SJSA1 (cell line): ENCODE measurements around the gene SIM2. TPM values are rescaled to one million over a fixed set of nuclear protein-coding genes. Genes with fewer than 3 reads are reported as not detected.

ENCODE experiments used
- DNase-seq, 2 experiments: peaks; one replicate each; pipeline ENCODE4 v3.0.0-alpha.2; 2015 to 2020; ENCODE audit warnings: low spot score in 2 of 2, low read depth in 1 of 2
- H3K27ac ChIP-seq: fragments of 250-450 bp; sonication (Bioruptor Pico); 2 replicates; pipeline ENCODE4 v1.5.1; 2020; ENCODE audit warnings: mild to moderate bottlenecking, moderate library complexity
- H3K27me3 ChIP-seq: fragments of 250-450 bp; sonication (Bioruptor Pico); replicated peaks from 2 replicates; pipeline ENCODE4 v1.5.1; 2020; ENCODE audit warnings: mild to moderate bottlenecking, moderate library complexity
- H3K36me3 ChIP-seq: fragments of 250-450 bp; sonication (Bioruptor Pico); 2 replicates; pipeline ENCODE4 v1.5.1; 2020; ENCODE audit warnings: mild to moderate bottlenecking
- H3K4me1 ChIP-seq: fragments of 250-450 bp; sonication (Bioruptor Pico); replicated peaks from 2 replicates; pipeline ENCODE4 v1.6.1; 2021; ENCODE audit warnings: mild to moderate bottlenecking
- H3K4me3 ChIP-seq: fragments of 250-450 bp; sonication (Bioruptor Pico); 2 replicates; pipeline ENCODE4 v1.5.1; 2020; ENCODE audit warnings: mild to moderate bottlenecking
- H3K9me3 ChIP-seq: fragments of 250-450 bp; sonication (Bioruptor Pico); replicated peaks from 2 replicates; pipeline ENCODE4 v1.5.1; 2020; ENCODE audit warnings: mild to moderate bottlenecking
- total RNA-seq: library from RNA; depleted of rRNA; stranded (reverse); fragments of >200 nt; shearing (Covaris generic); gene quantifications from 2 replicates; pipeline ENCODE4 v1.2.3, GENCODE V29; 2014

SIM2 gene
- total RNA-seq, 1 experiment from 2014 or later, result 0.11 TPM

DNA sequence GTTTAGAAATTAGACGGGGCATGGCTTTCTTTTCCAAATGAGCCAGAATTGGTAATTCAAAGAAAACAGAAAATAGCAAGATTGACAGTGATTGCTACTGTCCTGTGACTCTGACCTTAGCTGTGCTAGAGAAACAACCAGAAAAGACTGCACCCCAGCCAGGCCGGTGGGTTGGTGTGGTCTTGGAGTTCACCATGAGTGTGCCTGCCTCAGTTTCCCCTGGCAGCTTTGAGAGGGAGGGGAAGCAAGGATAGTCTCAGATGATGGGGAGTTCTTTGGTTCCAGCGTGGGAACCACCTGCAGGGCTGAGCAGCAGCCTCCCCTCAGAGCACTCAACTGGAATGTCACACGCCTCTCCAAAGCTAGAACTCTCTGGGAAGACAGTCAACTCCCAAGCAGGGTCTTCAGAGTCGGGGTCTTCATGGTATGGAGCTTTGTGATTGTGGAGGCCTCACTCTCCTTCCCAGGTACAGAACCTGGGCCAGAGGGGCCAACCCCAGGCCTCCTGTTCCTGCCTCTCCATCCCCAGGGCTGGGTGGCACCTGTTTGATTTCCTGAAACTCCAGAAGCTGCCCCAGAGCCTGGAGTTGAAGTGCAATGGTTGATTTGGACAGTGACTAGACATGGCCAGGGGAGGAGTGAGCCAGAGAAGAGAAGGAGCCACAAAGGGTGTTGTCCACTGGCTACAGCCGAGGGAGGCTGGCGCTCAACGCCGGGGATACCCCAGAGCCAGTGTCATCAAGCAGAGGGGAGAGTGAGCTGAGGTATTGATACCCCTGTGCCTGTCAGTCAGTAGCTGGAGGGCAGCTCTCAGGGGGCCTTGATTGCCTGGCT, 35.7 kb downstream of the SIM2 start:
- Histone ChIP-seq H3K4me3 (no peak overlapping the region), H3K27ac (no peak overlapping the region), H3K4me1 (no peaks in the 10 kb centered on the region; the same call in 1 of the 2 replicates), H3K27me3 (peaks cover 19% of the 10 kb centered on the region), H3K9me3 (no peaks in the 10 kb centered on the region; the same call in none of the 2 replicates), H3K36me3 (no peaks in the 10 kb centered on the region)
- peak in 1 of 2 experiments; percentile 5 for DNase-seq

DNA sequence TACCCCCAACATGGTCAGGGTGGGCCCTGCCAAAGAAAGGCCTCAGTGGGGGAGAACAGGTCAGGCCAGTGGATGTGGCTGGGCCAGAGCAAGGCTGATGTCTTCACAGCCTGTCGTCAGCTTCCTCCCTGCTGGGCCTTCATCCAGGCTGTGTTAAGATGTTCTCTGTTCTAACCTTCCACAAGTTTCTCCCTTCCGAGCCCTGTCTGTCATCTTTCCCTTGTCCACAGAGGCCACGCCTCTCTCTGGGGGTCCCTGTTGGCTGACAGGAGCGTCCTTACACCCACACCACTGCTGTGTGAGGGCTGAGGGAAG, 36.2 kb downstream of the SIM2 start:
- H3K4me3 ChIP-seq, result no peak overlapping the region
- H3K27me3 ChIP-seq, result peaks cover 13% of the 10 kb centered on the region
- H3K4me1 ChIP-seq, result no peaks in the 10 kb centered on the region; the same call in 1 of the 2 replicates
- no peak for DNase-seq
- H3K9me3 ChIP-seq, result no peaks in the 10 kb centered on the region; the same call in none of the 2 replicates
- no peak overlapping the region for H3K27ac ChIP-seq
- no peaks in the 10 kb centered on the region for H3K36me3 ChIP-seq

DNA sequence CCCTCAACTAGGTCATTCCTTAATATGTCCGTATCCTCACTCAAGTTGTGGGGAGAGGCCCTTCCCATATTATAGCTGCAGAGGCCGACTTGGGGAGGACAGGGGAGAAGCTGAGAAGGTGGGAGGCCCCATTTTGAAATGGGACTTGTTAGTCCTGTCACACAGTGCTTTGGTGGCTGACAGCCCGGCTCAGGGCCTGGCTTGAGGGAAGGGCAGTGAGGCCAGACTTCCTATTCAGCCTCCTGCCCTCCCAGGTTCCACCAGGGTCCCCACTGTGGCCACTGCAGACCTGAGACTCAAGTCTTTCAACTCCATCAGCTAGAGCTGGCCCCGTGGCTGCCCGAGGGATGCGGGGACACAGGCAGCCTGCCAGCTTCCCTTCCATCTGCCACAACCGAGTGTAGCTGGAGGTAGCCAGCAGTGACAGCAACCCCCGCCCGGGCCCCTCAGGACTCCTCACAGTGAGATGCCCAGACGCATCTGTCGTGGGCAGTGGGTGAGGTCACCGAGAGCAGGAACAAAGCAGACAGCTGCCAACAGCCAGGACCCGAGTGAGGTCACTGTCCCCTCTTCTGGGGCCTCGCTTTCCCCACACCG, 36.9 kb downstream of the SIM2 start:
- Histone ChIP-seq H3K4me1 (no peaks in the 10 kb centered on the region; the same call in 1 of the 2 replicates), H3K27me3 (peaks cover 7% of the 10 kb centered on the region), H3K27ac (no peak overlapping the region), H3K36me3 (no peaks in the 10 kb centered on the region), H3K4me3 (no peak overlapping the region), H3K9me3 (no peaks in the 10 kb centered on the region; the same call in none of the 2 replicates)
- DNase-seq, result no peak

DNA sequence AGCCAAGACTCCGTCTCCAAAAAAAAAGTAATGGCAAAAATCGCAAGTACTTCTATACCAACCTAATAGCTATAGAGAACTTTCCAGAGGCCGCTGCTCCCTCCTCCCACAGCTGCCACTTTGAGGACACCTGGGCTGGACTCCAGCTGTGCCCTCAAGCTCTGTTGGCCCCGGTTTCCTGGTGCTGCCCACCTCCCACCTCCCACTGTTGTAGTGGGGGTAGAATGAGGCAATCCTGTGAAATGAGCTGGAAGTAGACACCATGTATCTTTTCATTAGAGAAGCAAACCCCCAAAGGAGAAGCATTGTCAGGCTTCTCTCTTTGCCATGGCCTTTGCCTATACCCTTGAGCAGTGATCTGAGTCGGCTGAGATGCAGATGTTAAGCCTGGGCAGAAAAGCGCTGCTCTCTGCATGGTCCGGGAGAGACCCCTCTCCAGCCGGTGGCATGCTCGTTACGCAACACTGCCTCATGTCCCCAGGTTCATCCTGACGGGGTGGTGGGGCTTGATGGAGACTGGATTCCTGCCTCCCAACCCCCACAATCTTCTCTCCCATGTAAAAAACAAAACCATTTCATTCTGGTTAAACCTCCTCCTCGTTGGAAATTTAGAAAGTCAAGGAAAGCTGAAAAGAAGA, 39.7 kb downstream of the SIM2 start:
- Histone ChIP-seq H3K4me3 (no peak overlapping the region), H3K9me3 (no peaks in the 10 kb centered on the region; the same call in 1 of the 2 replicates), H3K27me3 (no peaks in the 10 kb centered on the region), H3K36me3 (no peaks in the 10 kb centered on the region), H3K27ac (no peak overlapping the region), H3K4me1 (no peaks in the 10 kb centered on the region)
- DNase-seq, result no peak

DNA sequence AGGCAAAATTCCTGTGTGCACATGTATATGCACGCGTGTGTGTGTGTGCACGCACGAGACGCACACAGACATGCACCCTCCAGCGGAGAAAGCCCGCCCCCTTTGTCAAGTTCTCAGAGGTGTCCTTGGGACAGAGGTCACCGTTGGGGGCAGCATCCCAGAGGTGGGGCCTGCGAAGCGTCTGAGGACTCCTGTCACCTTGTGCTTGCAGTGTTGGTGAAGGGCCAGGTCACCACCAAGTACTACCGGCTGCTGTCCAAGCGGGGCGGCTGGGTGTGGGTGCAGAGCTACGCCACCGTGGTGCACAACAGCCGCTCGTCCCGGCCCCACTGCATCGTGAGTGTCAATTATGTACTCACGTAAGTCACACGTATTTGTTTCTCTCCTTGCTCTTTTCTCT, 42.6 kb downstream of the SIM2 start:
- Histone ChIP-seq H3K27ac (no peak overlapping the region), H3K4me3 (no peak overlapping the region)

DNA sequence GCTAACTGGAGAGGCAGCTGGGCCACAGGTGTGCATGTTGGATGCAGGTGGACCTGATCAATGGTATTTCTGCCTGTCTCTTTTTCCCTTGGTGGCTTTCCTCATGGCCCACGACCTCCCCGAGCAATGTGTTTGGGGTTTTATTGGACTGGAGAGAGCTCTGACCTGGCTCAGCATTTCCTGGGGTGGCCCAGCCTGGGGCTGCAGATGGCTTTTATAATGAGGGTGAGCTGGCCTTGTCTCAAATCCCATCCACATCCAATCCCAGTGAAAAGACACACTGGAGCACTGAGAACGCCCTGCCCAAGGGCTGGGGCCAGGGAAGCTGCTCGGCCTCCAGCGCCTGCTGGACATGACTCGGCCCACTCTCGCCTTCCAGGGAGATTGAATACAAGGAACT, 44.1 kb downstream of the SIM2 start:
- Histone ChIP-seq H3K4me3 (no peak overlapping the region), H3K27ac (no peak overlapping the region), H3K36me3 (no peaks in the 10 kb centered on the region), H3K27me3 (no peaks in the 10 kb centered on the region), H3K9me3 (peaks cover under 1% of the 10 kb centered on the region; the same call in 1 of the 2 replicates), H3K4me1 (peaks cover 2% of the 10 kb centered on the region)
- no peak for DNase-seq

More for the DNA sequence above, 42.6 kb downstream of the SIM2 start:
- no peak for DNase-seq
- Histone ChIP-seq H3K27me3 (no peaks in the 10 kb centered on the region), H3K36me3 (no peaks in the 10 kb centered on the region), H3K4me1 (no peaks in the 10 kb centered on the region), H3K9me3 (no peaks in the 10 kb centered on the region; the same call in 1 of the 2 replicates)

DNA sequence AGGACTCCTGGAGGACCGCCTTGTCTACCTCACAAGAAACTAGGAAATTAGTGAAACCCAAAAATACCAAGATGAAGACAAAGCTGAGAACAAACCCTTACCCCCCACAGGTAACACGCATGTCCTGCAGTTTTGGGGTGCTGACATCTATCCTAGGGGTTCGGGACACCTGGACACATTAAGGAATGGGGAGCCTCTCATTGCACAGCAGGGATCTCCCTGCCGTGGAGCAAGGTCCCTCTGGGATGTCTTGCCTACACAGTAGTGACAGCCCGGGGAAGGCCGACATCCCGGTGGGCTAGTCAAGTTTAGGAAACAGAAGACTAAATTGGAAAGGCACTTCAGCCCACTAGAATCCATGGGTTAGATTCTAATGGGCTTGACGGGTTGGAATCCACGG, 44.5 kb downstream of the SIM2 start:
- Histone ChIP-seq H3K27ac (no peak overlapping the region), H3K27me3 (no peaks in the 10 kb centered on the region), H3K4me3 (no peak overlapping the region), H3K36me3 (no peaks in the 10 kb centered on the region), H3K9me3 (peaks cover 3% of the 10 kb centered on the region; the same call in 1 of the 2 replicates), H3K4me1 (peaks cover 5% of the 10 kb centered on the region)
- no peak for DNase-seq

DNA sequence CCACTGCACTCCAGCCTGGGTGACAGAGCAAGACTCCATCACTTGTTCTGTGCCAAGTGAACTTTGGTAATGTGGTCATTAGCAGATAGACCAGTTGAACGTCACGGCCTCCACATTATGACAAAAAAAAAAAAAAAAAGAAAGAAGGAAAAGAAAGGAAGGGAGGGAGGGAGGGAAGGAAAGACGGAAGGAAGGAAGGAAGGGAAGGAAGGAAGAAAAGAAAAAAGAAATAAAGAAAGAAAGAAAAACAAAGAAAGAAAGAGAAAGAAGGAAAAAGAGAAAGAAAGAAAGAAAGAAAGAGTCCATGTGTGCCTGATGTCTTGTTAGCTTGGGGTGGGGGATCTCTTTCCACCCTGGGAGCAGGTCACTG, 45.3 kb downstream of the SIM2 start:
- Histone ChIP-seq H3K4me1 (peaks cover 5% of the 10 kb centered on the region), H3K9me3 (peaks cover 3% of the 10 kb centered on the region; the same call in 1 of the 2 replicates), H3K27me3 (no peaks in the 10 kb centered on the region), H3K27ac (no peak overlapping the region), H3K36me3 (no peaks in the 10 kb centered on the region), H3K4me3 (no peak overlapping the region)
- DNase-seq, result no peak

DNA sequence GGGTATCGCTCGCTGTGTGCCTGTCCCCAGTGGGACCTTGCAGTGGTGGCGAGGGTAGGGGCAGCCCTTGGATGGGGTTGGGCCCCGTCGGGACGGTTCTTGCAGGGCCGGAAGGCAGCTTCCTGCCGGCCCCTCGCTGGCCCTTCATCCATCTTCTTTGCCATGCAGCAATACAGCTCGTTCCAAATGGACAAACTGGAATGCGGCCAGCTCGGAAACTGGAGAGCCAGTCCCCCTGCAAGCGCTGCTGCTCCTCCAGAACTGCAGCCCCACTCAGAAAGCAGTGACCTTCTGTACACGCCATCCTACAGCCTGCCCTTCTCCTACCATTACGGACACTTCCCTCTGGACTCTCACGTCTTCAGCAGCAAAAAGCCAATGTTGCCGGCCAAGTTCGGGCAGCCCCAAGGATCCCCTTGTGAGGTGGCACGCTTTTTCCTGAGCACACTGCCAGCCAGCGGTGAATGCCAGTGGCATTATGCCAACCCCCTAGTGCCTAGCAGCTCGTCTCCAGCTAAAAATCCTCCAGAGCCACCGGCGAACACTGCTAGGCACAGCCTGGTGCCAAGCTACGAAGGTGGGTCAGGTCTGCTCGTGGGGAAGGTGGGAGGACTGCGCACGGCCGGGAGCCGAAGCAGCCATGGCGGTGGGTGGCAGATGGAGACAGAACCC, 45.8 kb downstream of the SIM2 start:
- H3K4me3 ChIP-seq, result no peak overlapping the region
- H3K27ac ChIP-seq, result no peak overlapping the region
- H3K36me3 ChIP-seq, result no peaks in the 10 kb centered on the region
- no peaks in the 10 kb centered on the region for H3K27me3 ChIP-seq
- no peak for DNase-seq
- peaks cover 3% of the 10 kb centered on the region; the same call in 1 of the 2 replicates for H3K9me3 ChIP-seq
- H3K4me1 ChIP-seq, result peaks cover 6% of the 10 kb centered on the region

DNA sequence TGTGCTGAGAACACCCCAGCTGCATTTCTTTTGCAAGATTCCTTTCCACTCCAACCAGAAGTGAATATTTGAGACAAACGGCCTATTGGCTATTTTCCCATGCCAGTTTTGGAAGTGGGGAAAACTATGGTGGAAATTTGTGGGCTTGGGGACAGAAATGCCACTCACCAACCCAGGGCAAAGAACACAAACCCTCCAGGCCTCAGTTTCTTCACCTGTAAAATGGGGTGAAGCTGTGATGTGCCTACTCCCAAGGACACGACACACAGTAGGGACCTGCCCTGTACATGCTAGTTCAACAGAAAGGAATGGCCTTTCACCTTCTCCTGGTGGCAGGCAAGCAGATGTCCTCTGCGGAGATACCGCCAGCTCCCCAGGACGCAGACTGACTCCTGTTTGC, 46.5 kb downstream of the SIM2 start:
- peaks cover 3% of the 10 kb centered on the region; the same call in 1 of the 2 replicates for H3K9me3 ChIP-seq
- H3K36me3 ChIP-seq, result no peaks in the 10 kb centered on the region
- no peaks in the 10 kb centered on the region for H3K27me3 ChIP-seq
- H3K4me1 ChIP-seq, result peaks cover 14% of the 10 kb centered on the region
- H3K27ac ChIP-seq, result no peak overlapping the region
- no peak for DNase-seq
- no peak overlapping the region for H3K4me3 ChIP-seq

DNA sequence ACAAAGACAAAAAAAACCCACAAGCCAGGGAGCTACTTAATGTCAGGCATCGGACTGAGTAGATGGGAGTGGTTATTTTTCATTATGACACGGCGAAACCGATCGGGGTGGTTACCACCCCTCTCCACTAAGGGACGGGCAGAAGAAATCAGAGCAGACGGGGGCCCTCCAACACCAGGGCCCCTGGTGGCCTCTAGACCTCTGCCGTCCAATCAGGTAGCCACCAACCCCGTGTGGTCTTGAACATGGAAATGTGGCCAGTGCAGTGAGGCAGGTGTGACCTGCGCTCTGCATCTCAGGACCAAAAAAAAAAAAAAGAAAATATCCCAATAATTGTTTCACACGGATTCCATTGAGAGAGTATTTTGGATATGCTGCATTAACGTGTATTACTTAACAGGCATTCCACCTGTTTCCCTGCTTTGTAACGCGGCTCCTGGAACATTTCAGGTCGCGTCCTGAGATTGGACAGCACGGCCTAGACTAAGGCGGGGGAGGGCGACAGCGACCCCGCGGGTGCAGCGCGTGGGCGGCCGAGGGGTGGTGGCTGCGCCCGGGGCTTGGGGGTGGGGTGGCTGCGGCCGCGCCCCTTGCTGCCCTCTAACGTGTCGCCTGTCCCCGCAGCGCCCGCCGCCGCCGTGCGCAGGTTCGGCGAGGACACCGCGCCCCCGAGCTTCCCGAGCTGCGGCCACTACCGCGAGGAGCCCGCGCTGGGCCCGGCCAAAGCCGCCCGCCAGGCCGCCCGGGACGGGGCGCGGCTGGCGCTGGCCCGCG, 48.3 kb downstream of the SIM2 start:
- H3K27ac ChIP-seq, result no peak overlapping the region
- no peak for DNase-seq
- no peaks in the 10 kb centered on the region for H3K36me3 ChIP-seq
- no peaks in the 10 kb centered on the region for H3K27me3 ChIP-seq
- H3K9me3 ChIP-seq, result peaks cover 3% of the 10 kb centered on the region; the same call in 1 of the 2 replicates
- H3K4me1 ChIP-seq, result peaks cover 29% of the 10 kb centered on the region
- H3K4me3 ChIP-seq, result peak overlapping the region; percentile 45

DNA sequence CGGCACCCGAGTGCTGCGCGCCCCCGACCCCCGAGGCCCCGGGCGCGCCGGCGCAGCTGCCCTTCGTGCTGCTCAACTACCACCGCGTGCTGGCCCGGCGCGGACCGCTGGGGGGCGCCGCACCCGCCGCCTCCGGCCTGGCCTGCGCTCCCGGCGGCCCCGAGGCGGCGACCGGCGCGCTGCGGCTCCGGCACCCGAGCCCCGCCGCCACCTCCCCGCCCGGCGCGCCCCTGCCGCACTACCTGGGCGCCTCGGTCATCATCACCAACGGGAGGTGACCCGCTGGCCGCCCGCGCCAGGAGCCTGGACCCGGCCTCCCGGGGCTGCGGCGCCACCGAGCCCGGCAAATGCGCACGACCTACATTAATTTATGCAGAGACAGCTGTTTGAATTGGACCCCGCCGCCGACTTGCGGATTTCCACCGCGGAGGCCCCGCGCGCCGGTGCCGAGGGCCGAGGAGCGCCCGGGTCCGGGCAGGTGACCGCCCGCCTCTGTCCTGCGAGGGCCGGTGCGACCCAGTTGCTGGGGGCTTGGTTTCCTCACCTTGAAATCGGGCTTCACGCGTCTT, 49.0 kb downstream of the SIM2 start:
- peaks cover 35% of the 10 kb centered on the region for H3K4me1 ChIP-seq
- DNase-seq, result peak in 1 of 2 experiments; percentile 64
- peak overlapping the region; percentile 45 for H3K4me3 ChIP-seq
- no peaks in the 10 kb centered on the region for H3K27me3 ChIP-seq
- no peaks in the 10 kb centered on the region for H3K36me3 ChIP-seq
- H3K9me3 ChIP-seq, result peaks cover 3% of the 10 kb centered on the region; the same call in 1 of the 2 replicates
- no peak overlapping the region for H3K27ac ChIP-seq
